GM12878 (cell line): ENCODE data around the gene GPHB5. TPM values are rescaled to one million over a fixed set of nuclear protein-coding genes. Genes with fewer than 3 reads are reported as not detected.

Experiments used
- ATAC-seq: fragments of 200-7000 bp; cut with Tn5 transposase; 3 replicates; pipeline ENCODE4 v1.9.1; 2020; ENCODE audit warnings: mild to moderate bottlenecking, moderate library complexity
- BruUV-seq: library from RNA; stranded (reverse); fragments of 400-500 nt; replicated peaks from 2 replicates; lab custom pipeline; 2021; lab: Mats Ljungman, UMichigan
- CTCF ChIA-PET: fragments of 300-600 bp; sonication (Branson Sonifier 250); formaldehyde crosslinking; extraction: SDS; loops from one replicate; lab custom pipeline; 2021; ENCODE audit warnings: inconsistent platforms; lab: Yijun Ruan, JAX
- POLR2A ChIA-PET: fragments of 350-600 bp; formaldehyde crosslinking; extraction: SDS; loops from one replicate; lab custom pipeline; 2021; ENCODE audit warnings: inconsistent platforms; lab: Charles Lee
- RAD21 ChIA-PET: fragments of 300-600 bp; sonication (Branson Sonifier 250); formaldehyde crosslinking; loops from one replicate; lab custom pipeline; 2023; ENCODE audit warnings: antibody characterized with exemption; ENCODE audit not compliant: unreplicated experiment; lab: Charles Lee
- SMC1A ChIA-PET: fragments of 300-600 bp; sonication (Branson Sonifier 250); formaldehyde crosslinking; loops from one replicate; lab custom pipeline; 2023; ENCODE audit not compliant: unreplicated experiment, uncharacterized antibody; lab: Charles Lee
- DNase-seq: peaks from one replicate; pipeline ENCODE4 v3.0.0-alpha.2; 2011; ENCODE audit warnings: low read depth, low spot score
- FAIRE-seq: peaks from 3 replicates; lab custom pipeline; 2011; peaks lifted over from hg19 to GRCh38; lab: Jason Lieb, UNC
- H2AFZ ChIP-seq: 2 replicates; pipeline ENCODE4 v1.6.0; 2011; ENCODE audit warnings: low read depth, low read length, control low read depth; ENCODE audit not compliant: control insufficient read depth
- H3K27ac ChIP-seq: 2 replicates; pipeline ENCODE4 v1.5.1; 2011; ENCODE audit warnings: control low read depth; ENCODE audit not compliant: control insufficient read depth, insufficient read depth
- H3K27me3 ChIP-seq, 2 experiments: replicated peaks in 1 of 2; 2 replicates each; pipeline versions ENCODE4 v1.6.0 to v1.6.1; 2011; ENCODE audit warnings: low read length in 1 of 2; ENCODE audit not compliant: control insufficient read depth in 2 of 2, insufficient read depth in 2 of 2
- H3K36me3 ChIP-seq, 2 experiments: 2 replicates each; pipeline ENCODE4 v1.5.1; 2011; ENCODE audit warnings: low read length in 1 of 2; ENCODE audit not compliant: control insufficient read depth in 2 of 2, insufficient read depth in 2 of 2
- H3K4me1 ChIP-seq: 2 replicates; pipeline ENCODE4 v1.6.1; 2011; ENCODE audit warnings: mild to moderate bottlenecking, low read length, moderate library complexity, mixed read lengths; ENCODE audit not compliant: control insufficient read depth, insufficient read depth
- H3K4me2 ChIP-seq: 2 replicates; pipeline ENCODE4 v1.6.0; 2011; ENCODE audit warnings: control low read depth; ENCODE audit not compliant: control insufficient read depth, insufficient read depth
- H3K4me3 ChIP-seq: fragments of 200-600 bp; sonication (generic); 2 replicates; pipeline ENCODE4 v1.5.1; 2016
- H3K79me2 ChIP-seq: 2 replicates; pipeline ENCODE4 v1.6.0; 2011; ENCODE audit warnings: low read length; ENCODE audit not compliant: control insufficient read depth, insufficient read depth
- H3K9ac ChIP-seq: 2 replicates; pipeline ENCODE4 v1.8.0; 2011; ENCODE audit warnings: low read length, control low read depth, mixed read lengths; ENCODE audit not compliant: control insufficient read depth, insufficient read depth
- H3K9me3 ChIP-seq: replicated peaks from 3 replicates; pipeline ENCODE4 v1.5.1; 2011; ENCODE audit warnings: mild to moderate bottlenecking, low read length; ENCODE audit not compliant: control insufficient read depth, insufficient read depth
- H4K20me1 ChIP-seq: 2 replicates; pipeline ENCODE4 v1.6.0; 2011; ENCODE audit not compliant: control insufficient read depth, insufficient read depth
- IRF4 ChIP-seq: IDR thresholded peaks from 2 replicates; pipeline ENCODE4 v1.6.1; 2011; ENCODE audit warnings: low read depth, low read length
- MAX ChIP-seq: IDR thresholded peaks from 2 replicates; pipeline ENCODE4 v1.6.1; 2012; ENCODE audit warnings: low read depth, low read length, improper control_type of control experiment
- PAX8 ChIP-seq: fragments of 450-650 bp; IDR thresholded peaks from 2 replicates; pipeline ENCODE4 v1.6.1; 2017; ENCODE audit warnings: mild to moderate bottlenecking, moderate library complexity
- SPI1 ChIP-seq: IDR thresholded peaks from 2 replicates; pipeline ENCODE4 v1.6.1; 2011; ENCODE audit warnings: low read depth, mild to moderate bottlenecking, low read length, moderate library complexity, borderline replicate concordance; ENCODE audit not compliant: insufficient read depth
- USF1 ChIP-seq: IDR thresholded peaks from 2 replicates; pipeline ENCODE4 v1.6.1; 2011; ENCODE audit warnings: borderline replicate concordance, low read depth, mild to moderate bottlenecking, moderate library complexity, mixed read lengths, low read length; ENCODE audit not compliant: insufficient read depth; ENCODE audit errors: extremely low read length
- ZNF592 ChIP-seq: fragments of 450-650 bp; IDR thresholded peaks from 2 replicates; pipeline ENCODE4 v1.6.1; 2017; ENCODE audit warnings: mild to moderate bottlenecking, moderate library complexity
- WGBS: methylation state at CpG from one replicate; pipeline ENCODE4 v1.1.6; 2016; ENCODE audit warnings: low lambda C conversion rate; ENCODE audit not compliant: insufficient replicate concordance, insufficient coverage; ENCODE audit errors: missing lambda C conversion rate; 5-methylcytosine and 5-hydroxymethylcytosine counted together
- in situ Hi-C: fragments of 300-500 bp; cut with MboI; formaldehyde crosslinking; loops from 9 replicates; pipeline ENCODE4 v1.14.3; 2018; ENCODE audit warnings: mixed read lengths
- intact Hi-C: fragments of 100-400 bp; cut with micrococcal nuclease; formaldehyde crosslinking; loops from one replicate; pipeline ENCODE4 v1.14.2; 2022; ENCODE audit not compliant: unreplicated experiment
- polyA plus RNA-seq, 11 experiments: library from polyadenylated mRNA; depleted of rRNA in 4 of 11; unstranded in 6 of 11; stranded (reverse) in 5 of 11; fragments of >200 nt; fragmentation: Nextera tagmentation in 4 of 11; fragmentation: Illumina TruSeq in 1 of 11; extraction: Ambion mirVana in 4 of 11; extraction: Trizol in 1 of 11; gene quantifications; 1 replicate in 1 of 11; 2 replicates in 10 of 11; pipeline versions ENCODE4 v1.2.1 to v1.2.3, GENCODE V29; 2011 to 2016; ENCODE audit warnings: inconsistent platforms in 2 of 11, missing spikeins in 2 of 11, low read depth in 1 of 11
- total RNA-seq, 4 experiments: library from RNA; depleted of rRNA in 3 of 4; stranded (reverse); fragments of >200 nt in 3 of 4; fragmentation: Illumina TruSeq in 1 of 4; extraction: Trizol in 1 of 4; gene quantifications; 2 replicates each; pipeline versions ENCODE4 v1.2.1 to v1.2.3, GENCODE V29; 2013 to 2021

Gene GPHB5
- total and polyA plus RNA-seq, 10 of the 15 experiments (the other 5 are each of a cell fraction or from before 2014, with no cell fraction given), result not detected

GRCh38 chr14:63299351-63300110 lies 19.2 kb downstream of the GPHB5 start:
- Histone ChIP-seq H3K4me3 (no peak overlapping the region), H4K20me1 (no peaks in the 10 kb centered on the region), H3K79me2 (no peaks in the 10 kb centered on the region), H3K4me2 (no peak overlapping the region), H3K27me3 (no peaks in the 10 kb centered on the region), H3K9ac (no peak overlapping the region), H3K36me3 (no peaks in the 10 kb centered on the region), H3K9me3 (no peaks in the 10 kb centered on the region), H2AFZ (no peak overlapping the region)
- no peak for ATAC-seq
- intact Hi-C loops (no loop called here), in situ Hi-C loops (no loop called here)
- WGBS, result 80% methylated on average over 6 of the region's 6 CpGs
- ChIA-PET CTCF (interaction anchor here (0.7 kb wide), 1 partner anchor 810 kb away, joined by 3 read pairs; no protein-coding TSS in a partner anchor), RAD21 (no interaction called here), SMC1A (interaction anchor here (0.7 to 0.9 kb wide), 2 partner anchors 10 to 1139 kb away, joined by 3 read pairs; no protein-coding TSS in a partner anchor)
- BruUV-seq, result no TSS peak
- no peak for FAIRE-seq
- no peak for DNase-seq
- TF ChIP-seq ZNF592 (no peak), SPI1 (no peak), MAX (no peak), PAX8 (no peak), IRF4 (no peak), USF1 (no peak)
- TF ChIP-seq, all 136 proteins: peak for 0
- POLR2A ChIA-PET, result no interaction called here
- Histone ChIP-seq H3K4me1 (no peaks in the 10 kb centered on the region), H3K27ac (no peak overlapping the region)
